SK-N-MC (cell line): ENCODE measurements around the gene TBL1Y.

Experiments used
- DNase-seq: peaks from one replicate; pipeline ENCODE4 v3.0.0-alpha.2; 2011; ENCODE audit warnings: low read depth, low spot score
- H3K27ac ChIP-seq: fragments of 200-600 bp; sonication (generic); 2 replicates; pipeline ENCODE4 v1.5.1; 2016; ENCODE audit warnings: mixed run types
- H3K36me3 ChIP-seq: fragments of 200-600 bp; sonication (generic); 2 replicates; pipeline ENCODE4 v1.6.1; 2017; ENCODE audit warnings: antibody characterized with exemption, low read length, mixed read lengths; ENCODE audit not compliant: insufficient read depth
- H3K4me3 ChIP-seq: fragments of 200-600 bp; sonication (generic); 2 replicates; pipeline ENCODE4 v1.5.1; 2016
- H3K9ac ChIP-seq: fragments of 200-600 bp; sonication (generic); 2 replicates; pipeline ENCODE4 v1.8.0; 2017; ENCODE audit warnings: mixed run types, mixed read lengths; ENCODE audit not compliant: insufficient read length
- H3K9me3 ChIP-seq: fragments of 200-600 bp; sonication (generic); 2 replicates; pipeline ENCODE4 v1.6.1; 2017; ENCODE audit warnings: low read depth, mild to moderate bottlenecking, antibody characterized with exemption, low read length, moderate library complexity, mixed read lengths
- EZH2 ChIP-seq: fragments of 200-600 bp; sonication (generic); IDR thresholded peaks from one replicate; pipeline ENCODE4 v1.6.1; 2017; ENCODE audit warnings: antibody characterized with exemption
- FOXP2 ChIP-seq: optimal IDR thresholded peaks from 2 replicates; pipeline ENCODE3; 2011; ENCODE audit warnings: mild to moderate bottlenecking, moderate library complexity; ENCODE audit not compliant: insufficient read depth; ENCODE audit errors: extremely low read length, control extremely low read depth
- POLR2AphosphoS5 ChIP-seq: IDR thresholded peaks from 2 replicates; pipeline ENCODE4 v1.6.1; 2012; ENCODE audit warnings: mild to moderate bottlenecking, low read depth, low read length, borderline replicate concordance

The TBL1Y gene

DNA sequence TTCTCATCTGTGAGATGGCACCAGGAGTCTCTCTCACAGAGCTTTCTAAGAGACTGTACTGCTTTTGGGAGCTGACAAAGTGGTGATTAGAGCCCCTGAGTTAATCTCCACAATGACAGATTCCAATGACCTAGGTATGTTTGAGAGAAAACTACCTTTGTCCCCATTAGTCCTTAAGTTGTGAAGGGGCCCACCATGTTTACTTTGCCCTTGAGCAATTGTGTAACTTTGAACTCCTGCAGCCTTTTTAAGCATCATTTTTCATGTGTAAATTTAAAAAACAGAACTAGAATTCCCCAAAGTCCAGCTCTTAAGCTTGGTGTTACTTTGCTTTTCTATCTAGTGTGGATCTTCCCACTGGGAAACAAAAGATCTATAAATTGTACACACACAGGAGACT, 2.9 kb downstream of the TBL1Y start:
- H3K4me3 ChIP-seq = no peak overlapping the region
- H3K9ac ChIP-seq = no peak overlapping the region
- no peaks in the 10 kb centered on the region for H3K9me3 ChIP-seq
- H3K36me3 ChIP-seq = no peaks in the 10 kb centered on the region
- no peak for DNase-seq
- TF ChIP-seq EZH2 (no peak), POLR2AphosphoS5 (no peak), FOXP2 (no peak)
- no peak overlapping the region for H3K27ac ChIP-seq

DNA sequence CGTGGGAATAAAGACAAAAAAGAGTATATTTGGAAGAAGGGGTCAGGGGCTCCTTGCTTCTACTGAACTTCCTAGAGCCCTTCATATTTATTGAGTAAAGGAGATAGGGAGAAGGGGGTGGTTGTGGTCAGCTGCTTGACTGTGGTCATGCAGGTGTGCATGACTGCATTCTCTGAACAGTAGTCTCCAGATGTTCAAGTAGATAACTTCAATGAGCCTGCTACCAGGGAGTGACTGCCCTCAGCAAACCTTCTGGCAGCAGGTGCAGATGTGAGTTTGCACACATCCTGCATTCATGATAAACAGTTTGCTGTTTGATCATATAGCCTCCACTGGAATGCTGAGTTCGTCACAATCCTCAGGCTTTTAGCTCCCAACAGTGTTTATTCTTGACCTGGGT, 10.6 kb downstream of the TBL1Y start:
- no peak overlapping the region for H3K4me3 ChIP-seq
- H3K9ac ChIP-seq = no peak overlapping the region
- no peak overlapping the region for H3K27ac ChIP-seq
- H3K9me3 ChIP-seq = no peaks in the 10 kb centered on the region
- no peaks in the 10 kb centered on the region for H3K36me3 ChIP-seq
- no peak for DNase-seq
- no peak for TF ChIP-seq FOXP2
- TF ChIP-seq EZH2 = no peak
- TF ChIP-seq POLR2AphosphoS5 = no peak

DNA sequence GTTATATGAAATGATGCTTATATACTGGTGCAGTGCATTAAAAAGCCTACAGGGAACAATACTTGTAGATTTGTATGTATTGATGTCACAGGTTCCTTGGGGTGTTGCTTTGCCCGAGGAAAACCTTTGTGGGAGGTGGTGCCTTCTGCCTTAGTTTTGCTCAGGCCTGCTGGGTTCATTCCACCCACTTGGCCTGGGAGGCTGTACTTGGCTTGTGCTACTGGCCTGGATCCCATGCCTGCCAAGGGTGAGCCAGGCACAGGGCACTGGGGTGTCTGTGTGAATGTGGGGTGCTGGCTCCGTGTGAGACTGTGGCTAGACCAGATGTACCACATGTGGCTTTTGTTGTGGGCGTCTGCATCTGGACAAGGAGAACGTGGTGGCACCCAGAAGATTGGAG, 17.8 kb downstream of the TBL1Y start:
- no peak overlapping the region for H3K27ac ChIP-seq
- TF ChIP-seq POLR2AphosphoS5 (no peak), EZH2 (no peak), FOXP2 (no peak)
- H3K4me3 ChIP-seq = no peak overlapping the region
- H3K9ac ChIP-seq = no peak overlapping the region
- H3K9me3 ChIP-seq = no peaks in the 10 kb centered on the region
- no peaks in the 10 kb centered on the region for H3K36me3 ChIP-seq
- no peak for DNase-seq

- no peak overlapping the region for H3K4me3 ChIP-seq
- H3K9ac ChIP-seq = no peak overlapping the region
- DNase-seq = no peak
- TF ChIP-seq POLR2AphosphoS5 (no peak), FOXP2 (no peak), EZH2 (no peak)
- no peak overlapping the region for H3K27ac ChIP-seq
- no peaks in the 10 kb centered on the region for H3K9me3 ChIP-seq
- no peaks in the 10 kb centered on the region for H3K36me3 ChIP-seq
These were observed 18.7 kb downstream of the TBL1Y start for GRCh38 chrY:6929237-6929636.

DNA sequence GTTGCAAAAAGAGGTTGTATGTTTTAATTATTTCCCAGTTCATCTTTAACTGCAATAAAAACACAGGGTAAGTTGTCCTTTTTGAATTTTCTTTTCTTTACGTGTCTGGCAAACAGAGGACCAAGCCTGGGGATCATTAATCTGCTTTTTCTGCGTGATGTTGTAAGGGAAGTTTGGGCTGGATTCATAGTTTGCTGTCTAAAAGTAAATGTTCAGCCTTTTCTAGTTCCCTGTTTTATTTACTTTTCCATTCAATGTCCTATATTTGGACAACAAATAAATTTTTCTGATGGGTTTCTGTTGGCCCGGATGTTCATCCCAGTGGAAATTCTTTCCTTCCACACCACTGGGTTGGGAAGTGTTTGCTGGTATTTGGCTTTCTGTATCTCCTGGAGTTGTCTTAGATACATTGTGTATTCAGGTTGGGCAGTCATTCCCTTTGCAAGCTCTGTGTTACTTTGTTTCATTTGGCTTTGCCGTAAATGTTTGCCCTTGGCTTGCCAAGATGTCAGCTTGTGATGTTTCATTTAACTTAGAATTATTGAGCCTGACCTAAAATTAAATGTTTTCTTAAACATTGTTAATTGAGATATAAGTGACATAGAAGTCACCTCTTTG, 21.4 kb downstream of the TBL1Y start:
- H3K9ac ChIP-seq = no peak overlapping the region
- H3K36me3 ChIP-seq = no peaks in the 10 kb centered on the region
- TF ChIP-seq POLR2AphosphoS5 (no peak), EZH2 (no peak)
- no peaks in the 10 kb centered on the region for H3K9me3 ChIP-seq
- no peak for DNase-seq
- H3K4me3 ChIP-seq = no peak overlapping the region
- no peak overlapping the region for H3K27ac ChIP-seq

DNA sequence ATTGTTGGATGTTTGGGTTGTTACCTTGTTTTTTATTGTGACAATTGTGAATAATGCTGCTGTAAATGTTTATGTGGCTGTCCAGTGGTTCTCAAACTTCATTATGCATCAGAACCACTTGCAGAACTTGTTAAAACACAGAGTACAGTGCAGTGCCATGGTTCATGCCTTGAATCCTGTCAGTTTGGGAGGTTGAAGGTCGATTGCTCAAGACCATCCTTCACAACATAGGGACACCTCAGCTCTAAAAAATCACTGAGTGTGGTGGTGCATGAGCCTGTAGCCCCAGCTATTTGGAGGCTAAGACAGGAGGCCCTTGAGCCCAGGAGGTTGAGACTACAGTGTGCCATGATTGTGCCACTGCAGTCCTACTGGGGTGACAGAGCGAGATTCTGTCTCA, 25.0 kb downstream of the TBL1Y start:
- no peak for TF ChIP-seq FOXP2
- TF ChIP-seq POLR2AphosphoS5 = no peak
- TF ChIP-seq EZH2 = no peak
- Histone ChIP-seq H3K36me3 (no peaks in the 10 kb centered on the region), H3K27ac (no peak overlapping the region), H3K9ac (no peak overlapping the region), H3K9me3 (no peaks in the 10 kb centered on the region), H3K4me3 (no peak overlapping the region)
- DNase-seq = no peak

- Histone ChIP-seq H3K9ac (no peak overlapping the region), H3K4me3 (no peak overlapping the region), H3K9me3 (no peaks in the 10 kb centered on the region), H3K27ac (no peak overlapping the region), H3K36me3 (no peaks in the 10 kb centered on the region)
- no peak for DNase-seq
- TF ChIP-seq POLR2AphosphoS5 (no peak), EZH2 (no peak), FOXP2 (no peak)
These were observed 37.2 kb downstream of the TBL1Y start for GRCh38 chrY:6947695-6948094.

GRCh38 chrY:6948378-6948777, 37.9 kb downstream of the TBL1Y start:
- no peaks in the 10 kb centered on the region for H3K36me3 ChIP-seq
- H3K9ac ChIP-seq = no peak overlapping the region
- no peak for DNase-seq
- H3K4me3 ChIP-seq = no peak overlapping the region
- TF ChIP-seq FOXP2 (no peak), EZH2 (no peak), POLR2AphosphoS5 (no peak)
- H3K27ac ChIP-seq = no peak overlapping the region
- H3K9me3 ChIP-seq = no peaks in the 10 kb centered on the region

DNA sequence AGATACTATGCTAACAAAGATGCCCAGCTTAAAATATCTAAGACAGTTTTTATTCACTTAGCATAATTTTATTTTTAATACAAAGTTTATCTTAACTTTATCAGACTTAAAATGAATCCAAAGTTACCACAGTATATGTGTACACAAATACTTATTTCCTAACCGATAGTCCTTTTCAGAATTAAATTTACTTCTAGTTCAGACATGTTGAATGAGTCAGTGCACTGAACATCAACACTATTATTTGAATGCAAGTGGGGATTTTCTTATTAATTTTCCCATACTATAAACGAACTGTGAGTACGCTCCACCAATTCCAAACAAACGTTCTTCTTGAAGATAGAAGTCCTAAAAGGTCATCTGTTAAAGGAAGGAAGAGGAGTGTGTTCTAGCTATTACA, 39.5 kb downstream of the TBL1Y start:
- no peak for TF ChIP-seq FOXP2

More for the DNA sequence above, 39.5 kb downstream of the TBL1Y start:
- H3K4me3 ChIP-seq = no peak overlapping the region
- DNase-seq = no peak
- H3K9me3 ChIP-seq = no peaks in the 10 kb centered on the region
- no peak overlapping the region for H3K9ac ChIP-seq
- no peak overlapping the region for H3K27ac ChIP-seq
- H3K36me3 ChIP-seq = no peaks in the 10 kb centered on the region
